ENCODE results near the gene NSL1.
"Not testable (repeated sequence)": the region's sequence is repeated elsewhere in the genome, so short reads cannot be mapped to it uniquely, and the experiment has no call there.

The NSL1 gene

DNA sequence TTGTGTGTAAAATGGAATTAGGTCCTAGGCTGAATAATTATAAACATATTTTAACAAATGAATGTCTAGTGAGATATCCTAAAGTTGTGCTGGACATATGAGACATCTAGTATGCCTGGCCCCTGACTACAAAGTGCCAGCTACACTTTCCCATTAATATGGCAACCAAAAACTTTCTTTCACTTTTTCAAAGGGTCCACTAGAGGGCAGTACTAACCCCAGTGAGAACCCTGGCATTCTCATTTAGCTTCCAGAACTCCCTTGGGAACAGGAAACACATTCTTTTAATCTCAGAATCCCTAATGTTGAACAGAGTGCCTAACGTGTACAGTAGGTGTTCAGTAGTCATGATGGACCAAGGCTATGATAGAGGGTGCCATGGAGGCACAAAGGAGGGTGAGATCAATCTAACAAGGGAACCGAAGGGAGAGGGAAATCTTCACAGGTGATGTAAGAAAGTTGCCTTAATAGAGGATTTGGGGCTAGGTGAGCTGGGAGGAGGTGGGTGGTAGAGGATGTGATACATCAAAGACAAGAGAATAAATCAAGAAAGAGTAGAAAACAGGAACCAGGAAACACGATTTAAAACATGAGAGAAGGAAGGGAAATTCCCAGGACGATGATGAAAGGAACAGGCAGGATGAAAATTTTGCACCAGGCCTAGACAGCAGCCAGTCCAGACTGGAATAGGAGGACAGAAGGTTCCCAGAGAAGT lies 41.6 kb downstream of the NSL1 start:
- DNase-seq (ENCODE audit: low read depth in 2 of 2): no peak

DNA sequence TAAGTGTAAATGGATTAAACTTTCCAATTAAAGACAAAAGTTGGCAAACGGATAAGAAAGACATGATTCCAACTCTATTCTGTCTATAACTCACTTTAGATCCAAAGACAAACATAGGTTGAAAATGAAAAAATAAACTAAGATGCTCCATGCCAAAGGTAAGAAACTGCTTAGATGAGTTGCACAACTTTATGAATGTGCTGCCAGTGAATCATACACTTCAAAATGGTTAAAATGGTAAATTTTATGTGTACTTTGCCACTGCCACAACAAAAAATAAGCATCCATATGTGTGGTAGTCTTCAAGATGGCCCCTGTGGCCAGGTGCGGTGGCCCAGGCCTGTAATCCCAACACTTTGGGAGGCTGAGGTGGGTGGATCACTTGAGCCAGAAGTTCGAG lies 45.0 kb downstream of the NSL1 start:
- DNase-seq (ENCODE audit: low read depth in 2 of 2): no peak

DNA sequence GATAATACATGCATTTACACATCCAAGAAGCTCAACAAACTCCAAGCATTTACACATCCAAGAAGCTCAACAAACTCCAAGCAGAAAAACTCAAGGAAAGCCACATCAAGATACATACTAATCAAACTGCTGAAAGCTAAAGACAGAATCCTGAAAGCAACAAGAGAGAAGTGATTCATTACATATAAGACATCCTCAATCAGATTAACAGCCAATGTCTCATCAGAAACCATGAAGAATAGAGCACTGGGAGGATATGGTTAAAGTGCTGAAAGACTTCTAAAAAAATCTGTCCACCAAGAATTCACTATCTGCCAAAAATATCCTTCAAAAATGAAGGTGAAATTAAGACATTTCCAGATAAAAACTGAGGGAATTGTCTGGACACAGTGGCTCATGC lies 46.3 kb downstream of the NSL1 start:
- DNase-seq (ENCODE audit: low read depth in 2 of 2): no peak

- DNase-seq (ENCODE audit: low read depth in 2 of 2): no peak
These were observed 47.6 kb downstream of the NSL1 start for GRCh38 chr1:212743901-212744475.

- no peak for DNase-seq (ENCODE audit: low read depth in 2 of 2)
These were observed 53.2 kb downstream of the NSL1 start for GRCh38 chr1:212738330-212738729.

DNA sequence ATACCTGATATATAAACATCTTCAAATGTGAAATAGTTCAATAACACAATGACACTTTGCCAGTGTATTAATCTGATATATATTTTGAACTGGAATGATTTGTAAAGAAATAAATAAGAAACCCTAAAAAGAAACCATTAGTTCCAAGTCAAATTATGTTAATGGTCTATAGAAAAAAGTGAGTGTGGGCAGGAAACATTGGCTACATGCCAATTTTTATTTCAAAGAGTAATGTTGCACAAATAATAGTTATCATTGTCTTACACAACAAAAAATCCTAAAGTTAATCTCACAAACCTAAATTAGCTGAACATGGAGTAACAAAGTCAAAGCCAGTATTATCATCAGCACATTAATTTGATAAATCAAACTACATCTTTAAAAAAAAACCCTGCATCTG lies 54.0 kb downstream of the NSL1 start:
- no peak for DNase-seq (ENCODE audit: low read depth in 2 of 2)

- no peak for DNase-seq (ENCODE audit: low read depth in 2 of 2)
These were observed 58.5 kb downstream of the NSL1 start for GRCh38 chr1:212733109-212733508.

- no peak for DNase-seq (ENCODE audit: low read depth in 2 of 2)
These were observed 59.9 kb downstream of the NSL1 start for GRCh38 chr1:212731630-212732029.

GRCh38 chr1:212728606-212729005 lies 63.0 kb downstream of the NSL1 start:
- no peak for DNase-seq (ENCODE audit: low read depth in 2 of 2)

DNA sequence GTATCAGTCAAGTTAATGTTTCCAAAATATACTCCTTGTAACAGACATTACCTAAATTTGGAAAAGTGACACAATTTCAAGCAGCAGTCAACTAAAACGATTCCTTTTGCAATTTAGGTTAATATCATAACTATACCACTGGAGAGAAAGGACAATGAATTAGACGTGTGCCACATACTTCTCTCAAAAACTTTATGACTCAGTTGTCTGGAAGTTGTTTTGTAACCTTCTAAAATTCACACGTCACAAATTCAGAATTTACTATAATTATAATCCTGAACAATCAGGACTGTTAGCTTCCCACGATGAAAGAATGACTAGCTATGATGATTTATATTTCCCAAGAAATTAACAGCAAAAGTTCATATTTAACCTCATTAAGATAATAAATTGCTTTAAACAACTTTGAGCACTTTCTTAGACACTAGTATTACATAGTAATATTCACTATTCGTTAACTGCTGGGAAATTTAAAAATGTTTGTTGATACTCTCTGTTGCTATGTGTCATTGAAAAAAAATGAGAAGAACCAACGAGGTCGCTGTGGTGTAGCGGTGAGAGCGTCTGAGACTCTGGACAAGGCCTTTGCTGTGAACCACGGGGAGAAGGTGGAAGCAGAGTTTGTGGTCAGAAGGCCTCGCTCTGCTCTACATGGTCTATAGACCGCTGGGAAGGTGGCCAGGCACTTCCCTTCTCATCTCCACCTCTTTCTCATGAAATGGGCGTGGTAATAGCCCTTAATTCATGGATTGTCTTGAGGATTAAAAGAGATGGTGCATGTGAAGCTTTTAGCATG lies 64.0 kb downstream of the NSL1 start:
- DNase-seq (ENCODE audit: low read depth in 2 of 2): no peak

DNA sequence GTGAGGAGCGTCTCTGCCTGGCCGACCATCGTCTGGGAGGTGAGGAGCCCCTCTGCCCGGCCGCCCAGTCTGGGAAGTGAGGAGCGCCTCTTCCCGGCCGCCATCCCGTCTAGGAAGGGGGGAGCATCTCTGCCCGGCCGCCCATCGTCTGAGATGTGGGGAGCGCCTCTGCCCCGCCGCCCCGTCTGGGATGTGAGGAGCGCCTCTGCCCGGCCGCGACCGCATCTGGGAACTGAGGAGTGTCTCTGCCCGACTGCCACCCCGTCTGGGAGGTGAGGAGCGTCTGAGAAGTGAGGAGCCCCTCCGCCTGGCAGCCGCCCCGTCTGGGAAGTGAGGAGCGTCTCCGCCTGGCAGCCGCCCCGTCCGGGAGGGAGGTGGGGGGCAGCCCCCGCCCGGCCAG lies 66.9 kb downstream of the NSL1 start:
- DNase-seq (ENCODE audit: low read depth in 2 of 2): not testable (repeated sequence)

- DNase-seq (ENCODE audit: low read depth in 2 of 2): no peak
These were observed 69.2 kb downstream of the NSL1 start for GRCh38 chr1:212722270-212722957.

GRCh38 chr1:212721388-212722247 lies 70.0 kb downstream of the NSL1 start:
- peak in 1 of 2 donors; percentile 52 for DNase-seq (ENCODE audit: low read depth in 2 of 2)

GRCh38 chr1:212719633-212720032 lies 71.9 kb downstream of the NSL1 start:
- no peak for DNase-seq (ENCODE audit: low read depth in 2 of 2)

- no peak for DNase-seq (ENCODE audit: low read depth in 2 of 2)
These were observed 73.1 kb downstream of the NSL1 start for GRCh38 chr1:212718499-212718898.

GRCh38 chr1:212716161-212716560 lies 75.4 kb downstream of the NSL1 start:
- DNase-seq (ENCODE audit: low read depth in 2 of 2): no peak

DNA sequence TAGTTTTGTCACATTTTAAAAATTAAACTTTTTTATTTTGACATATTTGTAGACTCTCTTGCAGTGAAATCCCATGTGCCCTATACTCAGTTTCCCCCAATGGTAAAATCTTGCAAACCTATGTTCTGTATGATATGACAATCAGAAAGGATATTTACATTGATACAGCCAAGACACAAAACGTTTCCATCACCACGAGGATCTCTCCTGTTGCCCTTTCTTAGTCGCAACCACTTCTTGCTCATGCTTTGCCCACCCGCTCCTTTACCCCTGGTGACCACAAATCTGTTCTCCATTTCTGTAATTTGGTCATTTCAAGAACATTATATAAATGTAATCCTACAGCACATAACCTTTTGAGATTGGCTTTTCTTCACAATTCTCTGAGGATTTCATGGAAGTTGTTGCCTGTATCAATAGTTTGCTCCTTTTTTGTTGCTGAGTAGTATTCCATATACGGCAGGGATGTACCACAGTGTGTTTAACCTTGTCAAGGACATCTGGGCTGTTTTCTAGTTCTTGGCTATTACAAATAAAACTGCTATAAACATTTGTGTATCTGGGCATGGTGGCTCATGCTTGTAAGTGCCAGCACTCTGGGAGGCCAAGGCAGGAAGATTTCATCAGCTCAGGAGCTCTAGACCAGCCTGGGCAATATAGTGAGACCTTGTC lies 78.0 kb downstream of the NSL1 start:
- no peak for DNase-seq (ENCODE audit: low read depth in 2 of 2)

DNA sequence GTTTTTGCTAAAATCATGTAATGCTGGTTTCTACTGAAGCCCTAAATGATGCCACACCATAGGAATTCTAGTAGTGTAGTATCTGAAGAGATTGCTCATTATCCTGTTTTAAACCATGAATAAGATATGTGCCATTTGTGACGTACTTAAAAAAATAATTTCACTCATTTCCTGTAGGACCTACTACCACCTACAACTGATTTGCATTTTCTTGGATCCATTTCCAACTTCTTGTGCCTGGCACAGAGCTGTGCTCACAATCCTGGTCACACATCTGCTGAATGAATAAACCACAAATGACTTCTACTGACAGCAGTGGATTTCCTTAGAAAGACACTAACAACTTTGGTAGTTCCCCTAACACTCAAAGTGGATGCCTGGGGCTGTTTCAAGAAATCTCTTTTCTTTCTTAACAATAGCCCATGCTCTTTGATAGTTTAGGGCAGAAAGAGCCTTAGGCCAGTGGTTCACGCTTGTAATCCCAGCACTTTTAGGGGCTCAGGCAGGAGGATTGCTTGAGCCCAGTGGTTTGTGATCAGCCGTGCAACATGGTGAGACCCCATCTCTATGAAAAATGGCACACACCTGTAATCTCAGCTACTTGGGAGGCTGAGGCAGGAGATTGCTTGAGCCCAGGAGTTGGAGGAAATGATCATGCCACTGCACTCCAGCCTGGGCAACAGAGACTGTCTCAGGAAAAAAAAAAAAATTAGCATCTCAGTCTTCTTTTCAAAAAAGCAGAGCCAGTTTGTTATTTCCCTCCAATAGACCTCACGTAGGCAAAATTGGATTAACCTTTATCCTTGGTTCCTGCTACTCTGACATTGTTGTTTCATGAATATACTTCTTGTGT lies 78.9 kb downstream of the NSL1 start:
- DNase-seq (ENCODE audit: low read depth in 2 of 2): no peak

- not testable (repeated sequence) for DNase-seq (ENCODE audit: low read depth in 2 of 2)
These were observed 79.6 kb downstream of the NSL1 start for GRCh38 chr1:212711974-212712373.

DNA sequence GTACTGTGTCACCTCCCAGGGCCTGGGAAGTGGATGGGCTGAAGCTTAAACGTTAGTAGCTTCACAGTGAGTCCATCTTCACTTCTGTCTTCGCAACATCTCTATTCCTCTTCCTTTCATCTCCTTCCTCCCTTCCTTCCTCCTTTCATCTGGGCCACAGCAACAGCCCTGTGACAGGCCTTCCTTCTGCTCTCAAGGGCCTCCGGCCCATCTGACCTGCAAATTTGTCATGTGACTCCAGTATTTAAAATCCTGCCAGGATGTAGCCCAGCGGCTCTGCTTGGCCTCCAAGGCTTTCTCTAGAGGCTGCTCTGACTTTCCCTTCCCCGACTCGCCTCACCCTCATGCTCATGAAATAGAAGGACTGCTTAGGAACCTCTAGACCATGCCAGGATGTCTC lies 81.0 kb downstream of the NSL1 start:
- DNase-seq (ENCODE audit: low read depth in 2 of 2): no peak

Data from stimulated activated CD4-positive, alpha-beta T cell treated with anti-CD3 and anti-CD28 coated beads, Interleukin-4, amount 100 ng/mL, for 48 hours (primary cell).